Measurements from ENCODE around the gene BOLA1.
"Not testable (repeated sequence)": the region's sequence is repeated elsewhere in the genome, so short reads cannot be mapped to it uniquely, and the experiment has no call there.

BOLA1 gene

DNA sequence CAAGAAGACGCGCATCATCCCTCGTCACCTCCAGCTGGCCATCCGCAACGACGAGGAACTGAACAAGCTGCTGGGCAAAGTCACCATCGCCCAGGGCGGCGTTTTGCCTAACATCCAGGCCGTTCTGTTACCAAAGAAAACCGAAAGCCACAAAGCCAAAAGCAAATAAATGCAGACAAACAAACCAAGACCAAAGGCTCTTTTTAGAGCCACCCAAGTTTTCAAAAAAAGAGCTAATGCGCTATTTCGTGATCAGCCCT is 12.2 kb upstream of the BOLA1 start:
- DNase-seq (ENCODE audit: low spot score), result not testable (repeated sequence)

DNA sequence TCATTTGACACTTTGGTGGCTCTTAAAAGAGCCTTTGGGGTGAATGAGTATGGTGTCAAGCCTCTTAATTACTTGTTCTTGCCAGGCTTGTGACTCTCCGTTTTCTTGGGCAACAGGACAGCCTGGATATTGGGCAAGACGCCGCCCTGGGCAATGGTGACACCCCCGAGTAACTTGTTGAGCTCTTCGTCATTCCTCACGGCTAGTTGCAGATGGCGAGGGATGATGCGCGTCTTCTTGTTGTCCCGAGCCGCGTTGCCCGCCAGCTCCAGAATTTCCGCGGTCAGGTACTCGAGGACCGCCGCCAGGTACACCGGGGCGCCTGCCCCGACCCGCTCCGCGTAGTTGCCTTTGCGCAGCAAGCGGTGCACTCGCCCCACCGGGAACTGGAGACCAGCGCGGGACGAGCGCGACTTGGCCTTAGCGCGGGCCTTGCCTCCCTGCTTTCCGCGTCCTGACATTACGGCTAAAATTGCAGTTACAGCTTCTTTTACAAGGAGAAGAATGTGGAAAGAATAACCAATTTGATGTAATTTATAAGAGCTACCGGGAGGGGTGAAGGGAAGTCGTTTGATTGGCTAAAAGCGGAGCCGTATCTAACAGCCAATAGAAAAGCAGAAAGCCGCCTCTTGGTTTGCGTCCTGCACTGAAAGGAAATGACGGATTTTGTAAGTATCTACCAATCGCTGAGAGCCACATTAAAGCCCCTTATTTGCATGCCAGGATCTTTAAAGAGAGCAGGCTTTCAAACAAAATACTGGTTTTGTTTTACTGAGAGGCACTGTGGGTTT is 11.7 kb upstream of the BOLA1 start:
- peak; percentile 99 for DNase-seq (ENCODE audit: low spot score)

DNA sequence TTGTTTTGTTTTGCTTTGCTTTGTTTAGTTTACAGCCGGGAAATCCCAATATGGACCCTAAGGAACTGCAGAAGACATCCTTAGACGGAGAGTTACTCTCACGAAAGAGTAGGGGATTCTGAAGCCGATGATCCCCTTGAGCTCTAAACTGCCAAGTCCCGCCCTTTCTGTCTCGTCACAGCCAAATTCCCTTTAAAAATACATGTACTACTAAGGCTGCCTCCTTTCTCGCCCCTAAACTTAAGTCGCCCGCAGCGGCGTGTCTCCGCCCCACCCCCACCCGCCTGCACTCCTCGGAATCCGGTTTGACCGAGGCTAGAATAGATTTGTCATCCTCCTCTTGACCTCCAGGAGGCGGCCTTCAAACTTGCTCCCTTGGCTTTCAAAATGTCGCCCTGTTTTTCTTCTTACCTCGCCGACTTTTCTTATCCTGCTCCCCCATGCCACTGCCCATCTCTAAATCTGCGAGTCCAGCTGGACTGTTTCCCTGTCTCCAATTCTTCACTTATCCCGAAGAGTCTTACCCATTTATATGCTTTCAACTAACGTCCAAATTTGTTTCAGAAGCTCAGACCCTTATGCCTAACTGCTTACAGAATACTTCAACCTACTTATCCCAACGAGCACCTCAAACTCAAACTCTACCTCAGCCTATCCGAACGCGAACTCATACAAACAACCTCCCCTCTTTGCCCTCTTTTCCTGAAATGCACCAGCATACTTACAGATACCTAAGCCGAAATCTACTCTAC is 10.9 kb upstream of the BOLA1 start:
- peak; percentile 87 for DNase-seq (ENCODE audit: low spot score)

DNA sequence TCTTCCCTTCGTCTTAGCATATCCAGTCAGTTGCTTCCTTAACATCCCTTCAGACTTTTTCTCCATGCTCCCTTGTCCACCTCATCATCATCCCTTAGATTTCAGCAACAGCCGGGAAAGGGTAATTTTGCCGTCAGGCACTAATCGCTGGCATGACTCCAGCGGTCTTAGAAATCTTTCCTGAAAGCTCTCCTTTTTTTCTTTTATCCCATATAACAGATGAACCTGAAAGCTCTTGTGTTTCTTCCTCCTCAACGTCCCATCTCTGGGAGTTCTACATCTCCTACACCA is 10.4 kb upstream of the BOLA1 start:
- peak; percentile 32 for DNase-seq (ENCODE audit: low spot score)

DNA sequence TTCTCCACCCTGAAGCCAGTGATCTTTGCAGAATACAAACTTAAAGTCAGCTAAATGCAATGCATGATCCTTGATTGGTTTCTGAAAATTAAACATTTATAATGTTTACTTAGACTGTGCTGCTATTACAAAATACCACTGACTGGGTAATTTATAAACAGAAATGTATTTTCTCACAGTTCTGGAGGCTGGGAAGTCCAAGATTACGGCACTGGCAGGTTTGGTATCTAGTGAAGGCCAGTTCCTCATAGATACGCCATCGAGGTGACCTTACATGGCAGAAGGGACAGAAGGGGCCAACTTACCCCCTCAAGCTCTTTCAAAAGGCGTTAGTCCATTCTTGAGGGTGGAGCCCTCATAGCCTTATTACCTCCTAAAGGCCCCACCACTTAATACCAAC is 2.8 kb upstream of the BOLA1 start:
- DNase-seq (ENCODE audit: low spot score), result no peak

DNA sequence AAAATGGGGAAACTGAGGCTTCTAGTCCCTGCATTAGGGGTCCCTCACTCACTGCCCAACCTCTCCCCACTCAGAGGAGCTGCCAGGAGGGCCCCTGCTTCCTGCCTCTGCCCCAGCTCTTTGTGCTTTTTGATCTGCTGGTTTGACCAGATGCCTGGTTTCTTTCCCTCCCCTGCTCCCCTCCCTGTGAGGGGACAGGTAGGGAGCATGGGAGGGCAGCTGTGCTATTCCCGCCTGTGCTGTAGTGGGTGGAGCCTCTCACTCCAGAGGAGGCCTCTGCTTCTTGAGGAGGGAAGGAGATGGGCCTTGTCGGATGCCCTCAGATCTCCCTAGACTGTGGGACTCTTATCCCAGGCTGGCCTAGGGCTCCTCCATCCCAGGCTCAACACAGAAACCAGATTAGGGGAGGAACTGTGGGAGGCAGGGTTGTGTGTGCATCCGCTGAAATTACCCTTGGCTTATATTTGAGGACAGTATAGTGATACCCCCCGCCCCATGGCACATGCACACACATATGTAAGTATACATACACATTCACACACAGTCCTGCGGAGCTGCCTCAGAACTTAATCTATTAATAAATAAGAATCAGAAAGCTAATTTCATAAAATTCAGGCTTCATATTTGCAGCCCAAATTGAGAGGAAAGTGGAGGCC is 4.6 kb downstream of the BOLA1 start:
- DNase-seq (ENCODE audit: low spot score), result no peak

DNA sequence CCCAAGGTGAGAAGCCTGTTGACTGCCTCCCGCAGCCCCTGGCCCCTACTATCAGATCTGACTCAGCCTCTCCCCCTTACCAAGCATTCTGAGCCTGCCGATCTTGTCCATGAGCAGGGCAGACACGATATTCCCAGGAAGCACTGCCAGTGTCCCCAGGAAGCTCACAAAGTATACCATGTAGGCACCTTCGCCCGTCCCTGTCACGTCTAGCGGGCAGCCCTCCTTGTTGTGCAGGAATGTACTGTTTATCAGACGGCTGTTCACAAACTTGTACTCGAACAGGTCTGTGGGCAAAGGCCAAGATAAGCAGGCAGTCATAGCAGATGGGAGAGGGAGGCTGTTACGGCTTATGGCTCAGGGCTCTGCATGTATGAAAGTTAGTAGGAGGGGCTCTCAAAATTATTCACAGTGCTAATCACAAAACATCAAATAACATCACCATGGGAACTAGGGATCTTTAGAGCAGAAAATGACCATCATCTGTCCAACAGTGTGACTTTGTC is 7.3 kb downstream of the BOLA1 start:
- no peak for DNase-seq (ENCODE audit: low spot score)

DNA sequence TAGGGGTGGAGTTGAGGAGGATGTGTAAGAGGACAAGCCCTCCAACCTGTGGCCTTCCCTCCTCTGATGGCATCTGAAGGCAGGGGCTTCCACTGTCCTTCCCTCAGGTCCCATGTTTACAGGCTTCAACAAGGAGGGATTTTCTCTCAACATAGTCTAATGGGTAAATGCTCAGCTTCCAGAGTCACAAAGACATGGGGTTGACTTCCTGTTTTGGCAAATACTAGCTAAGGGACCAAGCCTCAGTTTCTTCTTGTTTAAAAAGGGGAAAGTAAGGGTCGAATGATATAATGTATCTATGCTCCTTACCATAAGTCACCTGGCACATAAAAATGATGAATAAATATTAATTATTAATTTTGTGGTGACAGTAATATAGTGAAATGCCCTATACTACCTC is 15.2 kb downstream of the BOLA1 start:
- no peak for DNase-seq (ENCODE audit: low spot score)

DNA sequence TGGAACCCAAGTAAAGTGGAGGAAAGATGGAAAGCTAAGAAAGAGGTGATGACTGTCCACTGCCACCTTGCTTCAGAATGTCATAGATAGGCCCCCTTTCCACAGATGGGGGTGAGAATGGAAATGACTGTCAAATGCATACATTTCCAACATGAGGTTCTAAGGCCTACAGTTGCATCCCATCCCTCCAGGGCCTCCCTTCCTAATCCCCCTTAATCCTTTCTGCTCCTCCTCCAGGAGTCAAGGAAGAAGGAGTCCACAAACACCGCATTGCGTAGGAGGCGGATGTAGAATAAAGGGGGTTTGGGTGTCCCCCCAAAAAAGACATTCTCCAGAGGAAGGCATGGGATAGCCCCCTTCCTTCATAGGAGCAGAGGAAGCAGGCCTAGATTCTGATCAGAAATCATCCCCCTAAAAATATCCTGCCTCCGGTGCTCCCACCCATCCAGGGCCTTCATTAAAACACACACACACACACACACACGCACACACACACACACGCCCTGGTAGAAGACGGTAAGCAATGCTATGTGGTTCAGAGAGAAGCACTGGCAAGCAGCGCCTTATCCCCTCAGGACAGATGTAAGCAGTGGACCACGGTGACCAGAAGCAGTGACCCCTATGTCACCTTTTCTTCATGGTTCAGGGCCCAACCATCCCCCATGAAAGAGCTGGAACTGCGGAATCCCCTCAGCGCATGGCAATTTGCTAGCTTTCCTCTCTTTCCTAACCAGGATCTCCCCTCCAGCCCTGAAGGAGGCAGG is 16.2 kb downstream of the BOLA1 start:
- no peak for DNase-seq (ENCODE audit: low spot score)

DNA sequence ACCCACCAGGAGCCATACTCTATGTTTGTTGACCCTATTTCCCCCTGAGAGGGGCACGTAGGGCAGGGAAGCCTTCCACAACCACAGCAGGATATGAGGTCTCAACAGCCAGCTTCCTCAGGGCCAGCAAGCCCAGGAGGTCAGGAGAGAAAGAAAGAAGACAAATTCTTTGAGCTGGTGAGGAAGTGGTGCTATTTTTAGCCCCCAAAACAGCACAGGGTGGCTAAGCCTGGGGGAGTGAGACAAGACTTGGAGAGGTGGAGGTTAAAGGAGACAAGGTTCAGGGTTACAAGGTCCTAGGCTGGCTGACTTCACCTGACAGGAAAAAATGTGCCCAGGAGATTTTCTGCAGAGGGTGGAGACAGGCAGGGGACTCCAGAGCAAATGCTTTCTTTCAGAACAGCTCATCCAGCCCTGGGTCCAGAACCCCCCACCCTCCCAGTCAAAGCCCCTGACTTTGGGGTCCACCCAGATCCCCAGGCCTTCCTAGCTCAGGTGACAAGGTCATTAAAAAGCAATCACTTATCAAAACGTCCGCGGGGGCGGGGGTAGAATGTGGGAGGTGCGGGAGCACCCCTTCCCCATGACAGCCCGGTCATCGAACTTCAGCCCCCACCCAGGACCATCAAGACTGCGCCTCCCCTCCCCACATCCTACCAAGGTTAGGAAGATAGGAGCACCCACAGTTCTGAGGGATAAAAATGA is 17.0 kb downstream of the BOLA1 start:
- DNase-seq (ENCODE audit: low spot score), result no peak

DNA sequence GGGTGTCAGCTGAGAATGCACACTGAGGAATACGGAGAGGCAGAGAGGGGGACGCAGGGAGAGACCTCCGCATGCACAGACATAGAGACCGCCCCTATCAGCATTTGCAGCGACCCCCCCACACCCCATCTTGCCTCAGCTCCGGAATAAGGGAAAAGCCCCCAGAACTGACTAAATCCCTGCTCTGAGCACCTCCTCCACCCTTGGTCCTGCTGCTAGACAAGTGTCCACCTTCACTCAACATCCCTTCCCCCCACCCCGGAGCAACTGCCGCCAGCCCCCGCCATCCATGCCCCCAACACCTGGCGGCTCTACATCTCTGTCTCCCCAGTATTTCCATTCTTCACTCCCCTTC is 17.5 kb downstream of the BOLA1 start:
- no peak for DNase-seq (ENCODE audit: low spot score)

DNA sequence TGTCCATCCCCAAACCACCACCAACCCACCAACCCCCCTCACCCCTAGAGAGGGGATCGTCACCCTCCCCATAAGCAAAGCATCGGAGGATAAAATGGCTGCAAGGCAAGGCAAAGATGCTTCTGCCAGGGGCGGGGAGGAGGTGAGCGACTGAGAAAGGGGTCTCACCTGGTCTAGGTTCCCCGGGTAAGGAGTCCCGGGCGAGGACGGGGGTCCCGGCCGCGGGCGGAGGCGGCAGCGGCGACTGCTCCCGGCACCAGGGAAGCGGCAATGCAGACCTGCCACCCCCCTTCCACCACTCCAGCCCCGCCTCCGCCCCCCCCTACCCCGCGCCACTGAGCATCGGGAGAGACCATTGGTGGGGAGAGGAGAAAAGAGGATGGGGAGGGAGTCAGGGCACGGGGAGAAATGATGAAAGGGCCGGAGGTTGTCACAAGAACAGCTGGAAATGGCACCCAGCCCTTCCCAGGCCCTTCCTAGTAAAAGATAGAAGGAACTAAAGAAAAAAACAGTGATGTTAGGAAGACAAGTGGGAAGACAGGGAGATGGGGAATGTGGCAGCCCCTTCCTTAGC is 18.3 kb downstream of the BOLA1 start, which contains the start of gene SV2A:
TSS of gene SV2A (minus strand) at position 274 of the 574 bp plus-strand sequence. CDS start 4,004 bp downstream, outside the sequence.
- peak; percentile 78 for DNase-seq (ENCODE audit: low spot score)

DNA sequence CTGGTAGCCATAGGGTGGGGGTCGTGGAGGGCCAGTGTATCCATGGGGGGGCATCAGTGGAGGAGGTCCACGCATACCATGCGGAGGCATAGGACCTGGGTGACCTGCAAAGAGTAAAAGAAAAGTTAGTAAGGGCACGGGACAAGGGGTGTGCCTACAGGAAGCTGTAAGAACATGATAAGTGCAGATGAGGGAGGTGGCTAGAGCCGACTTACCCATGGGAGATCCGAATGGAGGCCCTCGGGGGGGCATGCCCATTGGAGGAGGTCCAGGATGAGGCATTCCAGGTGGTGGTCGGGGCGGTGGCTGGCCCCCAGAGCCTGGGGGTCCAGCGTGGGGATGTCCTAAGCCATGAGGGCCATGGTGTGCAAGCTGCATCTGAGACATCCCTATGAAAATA is 24.3 kb downstream of the BOLA1 start:
- no peak for DNase-seq (ENCODE audit: low spot score)

DNA sequence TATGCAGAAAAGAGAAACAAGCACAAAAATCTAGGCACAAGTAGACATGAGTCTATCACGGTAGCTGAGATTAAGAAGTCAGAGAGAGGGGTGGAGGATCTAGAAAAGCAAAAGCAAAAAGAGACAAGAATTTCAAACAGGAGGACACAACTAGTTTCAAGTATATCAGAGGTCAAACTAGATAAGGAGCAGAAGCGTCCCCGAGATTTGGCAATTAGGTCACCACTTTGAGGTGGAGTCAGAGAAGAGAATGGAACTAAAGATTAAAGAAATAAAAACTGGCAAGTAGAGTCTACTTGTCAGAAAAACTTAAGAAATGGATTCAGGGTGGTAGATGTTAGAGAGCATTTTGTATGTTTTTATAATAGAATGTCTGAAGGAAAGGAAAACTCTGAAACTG is 26.0 kb downstream of the BOLA1 start:
- no peak for DNase-seq (ENCODE audit: low spot score)

DNA sequence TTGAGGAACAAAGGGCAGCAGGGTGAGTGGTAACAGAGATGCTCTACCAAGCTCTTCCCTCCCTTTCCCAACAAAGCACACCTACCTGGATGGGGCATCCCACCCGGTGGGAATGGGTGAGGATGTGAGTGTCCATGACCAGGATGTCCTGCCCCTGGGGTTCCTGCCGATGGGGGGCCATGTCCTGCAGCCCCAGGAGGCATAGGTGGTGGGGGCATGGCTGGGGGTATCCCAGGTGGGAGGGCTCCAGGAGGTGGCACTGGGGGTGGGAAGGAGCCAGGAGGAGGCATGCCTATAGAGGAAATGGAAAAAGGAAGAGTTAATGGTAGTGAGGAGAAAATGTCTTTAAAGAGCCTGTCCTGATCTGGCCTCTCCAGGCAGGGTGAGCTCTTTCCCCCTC is 26.4 kb downstream of the BOLA1 start:
- DNase-seq (ENCODE audit: low spot score), result no peak

DNA sequence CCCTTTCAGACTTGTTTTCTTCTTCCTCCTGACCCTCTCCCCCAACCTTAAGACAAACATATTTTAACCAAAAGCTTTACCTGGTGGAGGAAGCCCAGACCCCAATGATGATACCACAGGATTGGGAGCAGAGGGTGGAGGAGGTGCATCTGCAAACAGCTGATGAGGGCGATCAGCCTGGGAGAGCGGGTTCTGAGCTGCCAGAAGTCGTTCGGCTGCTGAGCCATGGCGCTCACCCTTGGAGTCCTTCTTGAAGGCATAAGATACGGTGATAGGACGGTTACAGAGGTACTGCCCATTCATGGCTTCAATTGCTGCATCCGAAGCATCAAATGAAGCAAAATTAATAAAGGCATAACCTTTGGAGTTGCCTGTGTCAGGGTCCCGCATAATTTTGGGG is 26.9 kb downstream of the BOLA1 start:
- DNase-seq (ENCODE audit: low spot score), result no peak

DNA sequence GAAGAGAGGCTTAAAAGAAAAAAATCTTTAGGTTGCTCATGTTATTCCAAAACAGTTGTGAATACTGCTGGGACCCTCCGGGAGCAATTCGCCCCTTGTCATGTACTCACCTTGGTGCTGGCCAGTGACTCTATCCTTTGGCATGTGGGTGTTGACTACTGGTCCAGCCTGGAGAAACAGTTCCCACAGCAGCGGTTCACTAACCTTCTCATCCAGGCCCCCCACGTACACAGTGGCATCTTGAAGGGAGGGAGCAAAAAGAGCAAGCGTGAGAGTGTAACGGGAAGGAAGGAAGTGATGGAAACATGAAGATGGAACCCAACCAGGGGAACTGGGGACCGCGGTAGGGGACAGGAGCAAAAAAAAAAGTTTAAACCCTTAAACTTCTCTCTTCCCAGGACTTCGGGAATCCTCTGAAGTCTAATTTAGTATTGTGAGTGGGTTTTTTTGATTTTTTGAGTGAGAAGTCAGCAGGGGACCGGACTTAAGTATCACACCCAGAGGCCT is 27.7 kb downstream of the BOLA1 start:
- DNase-seq (ENCODE audit: low spot score), result no peak

DNA sequence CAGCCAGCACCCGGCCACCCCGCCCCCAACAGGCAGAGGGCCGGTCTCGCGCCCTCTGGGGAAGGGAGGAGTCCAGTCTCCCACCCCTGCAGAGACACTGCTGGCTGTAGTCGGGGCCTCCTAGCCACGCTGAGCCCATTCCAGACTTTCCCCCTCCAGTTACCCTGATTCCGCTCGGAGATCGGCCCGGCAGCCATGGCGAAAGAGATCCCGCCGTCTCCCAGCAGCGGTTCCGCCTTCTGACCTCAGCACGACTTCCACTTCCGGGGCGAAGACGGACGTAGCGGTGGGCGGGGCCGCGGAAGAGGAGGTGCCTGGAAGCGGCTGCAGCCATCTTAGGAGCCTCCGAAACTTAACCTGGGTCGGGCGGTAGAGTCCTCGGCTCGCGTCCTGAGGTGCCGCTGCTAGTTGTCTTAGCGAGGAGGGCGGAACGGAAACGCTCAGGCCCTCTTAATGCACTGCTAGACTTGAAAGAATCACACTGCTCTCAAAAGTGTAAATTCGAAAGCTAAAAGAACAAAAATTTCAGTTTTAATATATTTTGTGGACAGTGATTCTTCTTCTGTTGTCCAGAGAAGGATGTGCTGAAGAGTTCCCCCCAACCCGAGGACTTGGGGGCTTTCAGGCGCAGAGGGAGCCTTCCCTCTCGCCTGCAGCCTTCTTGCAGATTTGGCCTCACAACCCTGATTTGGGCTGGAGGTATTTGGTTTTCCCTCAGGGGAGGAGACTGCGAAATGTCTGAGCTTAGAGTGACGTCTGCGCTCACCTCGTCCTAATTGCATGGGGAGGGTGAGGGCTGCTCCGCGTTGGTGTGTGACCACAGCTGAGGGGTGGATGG is 28.4 kb downstream of the BOLA1 start, which contains the start of gene SF3B4:
TSS of gene SF3B4 (minus strand) at position 241 of the 838 bp plus-strand sequence. CDS start at position 197, 44 bp downstream.
- peak; percentile 95 for DNase-seq (ENCODE audit: low spot score)

DNA sequence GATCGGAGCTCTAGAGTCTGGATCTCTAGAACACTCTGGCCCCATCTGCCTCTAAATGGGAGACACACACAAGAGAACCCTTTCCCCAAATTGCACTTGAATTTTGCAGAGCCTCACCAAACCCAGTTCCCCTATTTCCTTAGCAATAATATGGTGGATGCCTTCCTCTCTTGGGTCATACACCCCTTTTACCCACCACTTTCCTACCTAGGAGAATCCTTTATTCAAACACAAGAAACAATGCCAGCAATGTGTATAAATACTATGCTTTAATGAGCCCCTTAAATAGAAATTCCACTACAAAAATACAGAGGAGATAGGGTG is 29.0 kb downstream of the BOLA1 start:
- no peak for DNase-seq (ENCODE audit: low spot score)

DNA sequence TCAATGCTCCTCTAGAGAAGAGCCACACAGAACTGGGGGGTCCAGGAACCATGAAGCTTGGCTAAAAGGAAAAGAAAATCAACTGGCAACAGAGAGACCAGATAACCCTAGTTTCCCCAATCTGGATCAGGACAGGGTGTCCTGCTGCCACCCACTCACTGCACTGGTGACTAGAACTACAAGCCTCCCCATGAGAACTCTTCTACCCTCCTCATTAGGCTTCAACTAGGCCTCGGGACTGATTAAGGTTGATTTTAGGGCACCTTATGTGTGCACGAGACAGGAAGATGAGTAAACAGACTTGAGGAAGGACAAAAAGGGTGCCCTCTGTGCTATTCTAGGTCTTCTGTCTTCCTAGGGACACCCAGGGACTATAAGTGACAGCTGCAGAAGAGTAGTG is 30.5 kb downstream of the BOLA1 start:
- no peak for DNase-seq (ENCODE audit: low spot score)

All from putamen (tissue), 1 donor.